ENCODE measurements around the gene ERC2. TPM values are rescaled to one million over a fixed set of nuclear protein-coding genes. Genes with fewer than 3 reads are reported as not detected.

ERC2 gene
- total RNA-seq, 1 donor from 2014 or later, result 0.35 TPM

DNA sequence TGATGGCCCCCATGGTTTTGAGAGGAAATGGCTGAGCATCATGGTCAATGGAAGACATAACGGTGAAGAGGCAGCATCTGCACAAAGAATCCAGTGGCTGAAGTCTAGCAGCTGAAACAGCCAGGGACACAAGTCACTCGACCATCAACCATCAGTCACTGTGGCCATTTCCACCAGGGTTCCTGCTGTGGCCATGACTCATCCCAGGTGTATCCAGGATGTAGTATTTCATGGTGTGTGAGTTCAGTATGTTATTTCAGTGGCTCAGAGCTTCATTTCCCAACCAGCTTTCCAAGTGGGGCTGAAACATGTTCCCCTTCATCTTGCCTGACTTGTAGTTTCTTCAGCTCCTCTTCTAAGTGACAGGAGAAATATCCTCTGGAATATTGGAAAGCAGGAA, 933.4 kb downstream of the ERC2 start:
- TF ChIP-seq, protein P1, sequence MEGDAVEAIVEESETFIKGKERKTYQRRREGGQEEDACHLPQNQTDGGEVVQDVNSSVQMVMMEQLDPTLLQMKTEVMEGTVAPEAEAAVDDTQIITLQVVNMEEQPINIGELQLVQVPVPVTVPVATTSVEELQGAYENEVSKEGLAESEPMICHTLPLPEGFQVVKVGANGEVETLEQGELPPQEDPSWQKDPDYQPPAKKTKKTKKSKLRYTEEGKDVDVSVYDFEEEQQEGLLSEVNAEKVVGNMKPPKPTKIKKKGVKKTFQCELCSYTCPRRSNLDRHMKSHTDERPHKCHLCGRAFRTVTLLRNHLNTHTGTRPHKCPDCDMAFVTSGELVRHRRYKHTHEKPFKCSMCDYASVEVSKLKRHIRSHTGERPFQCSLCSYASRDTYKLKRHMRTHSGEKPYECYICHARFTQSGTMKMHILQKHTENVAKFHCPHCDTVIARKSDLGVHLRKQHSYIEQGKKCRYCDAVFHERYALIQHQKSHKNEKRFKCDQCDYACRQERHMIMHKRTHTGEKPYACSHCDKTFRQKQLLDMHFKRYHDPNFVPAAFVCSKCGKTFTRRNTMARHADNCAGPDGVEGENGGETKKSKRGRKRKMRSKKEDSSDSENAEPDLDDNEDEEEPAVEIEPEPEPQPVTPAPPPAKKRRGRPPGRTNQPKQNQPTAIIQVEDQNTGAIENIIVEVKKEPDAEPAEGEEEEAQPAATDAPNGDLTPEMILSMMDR (IDR thresholded peaks at IDR 0.05), result no peak
- DNase-seq (ENCODE audit: extremely low spot score, unreplicated experiment), result no peak
- Mint-ChIP-seq H3K36me3 (ENCODE audit: unreplicated experiment) (no peaks in the 10 kb centered on the region), H3K27ac (ENCODE audit: unreplicated experiment) (no peak overlapping the region), H3K4me1 (ENCODE audit: unreplicated experiment) (no peaks in the 10 kb centered on the region), H3K4me3 (ENCODE audit: unreplicated experiment) (no peak overlapping the region), H3K27me3 (ENCODE audit: unreplicated experiment) (peaks cover 21% of the 10 kb centered on the region), H3K9me3 (ENCODE audit: unreplicated experiment) (no peaks in the 10 kb centered on the region)

DNA sequence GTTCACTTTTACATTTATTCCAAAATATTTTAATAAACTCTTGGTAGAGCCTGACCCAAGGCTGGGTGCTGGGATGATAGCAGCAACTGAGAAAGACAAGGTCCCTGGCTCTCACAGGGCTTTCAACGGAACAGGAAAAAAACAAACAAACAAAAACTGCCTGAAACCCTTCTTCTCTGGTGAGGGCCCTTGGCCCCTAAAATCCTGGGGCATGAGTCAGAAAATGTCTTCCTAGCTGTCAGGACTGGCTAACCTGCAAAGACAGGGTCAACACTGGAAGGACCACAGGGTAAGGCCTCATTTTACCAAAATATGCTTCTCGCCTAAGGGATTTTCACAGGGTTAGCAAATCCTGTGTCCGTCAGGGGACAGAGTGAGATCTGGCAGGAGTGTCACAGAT, 935.5 kb downstream of the ERC2 start:
- H3K4me1 Mint-ChIP-seq (ENCODE audit: unreplicated experiment), result no peaks in the 10 kb centered on the region
- TF ChIP-seq, protein P1 (IDR thresholded peaks at IDR 0.05), result no peak
- H3K9me3 Mint-ChIP-seq (ENCODE audit: unreplicated experiment), result no peaks in the 10 kb centered on the region
- H3K27ac Mint-ChIP-seq (ENCODE audit: unreplicated experiment), result no peak overlapping the region
- no peaks in the 10 kb centered on the region for H3K36me3 Mint-ChIP-seq (ENCODE audit: unreplicated experiment)
- H3K27me3 Mint-ChIP-seq (ENCODE audit: unreplicated experiment), result peaks cover 23% of the 10 kb centered on the region
- H3K4me3 Mint-ChIP-seq (ENCODE audit: unreplicated experiment), result no peak overlapping the region
- no peak for DNase-seq (ENCODE audit: extremely low spot score, unreplicated experiment)

- no peak overlapping the region for H3K4me3 Mint-ChIP-seq (ENCODE audit: unreplicated experiment)
- H3K27me3 Mint-ChIP-seq (ENCODE audit: unreplicated experiment), result peaks cover 13% of the 10 kb centered on the region
- DNase-seq (ENCODE audit: extremely low spot score, unreplicated experiment), result no peak
- H3K36me3 Mint-ChIP-seq (ENCODE audit: unreplicated experiment), result no peaks in the 10 kb centered on the region
- H3K4me1 Mint-ChIP-seq (ENCODE audit: unreplicated experiment), result no peaks in the 10 kb centered on the region
- H3K27ac Mint-ChIP-seq (ENCODE audit: unreplicated experiment), result no peak overlapping the region
- no peaks in the 10 kb centered on the region for H3K9me3 Mint-ChIP-seq (ENCODE audit: unreplicated experiment)
- TF ChIP-seq, protein P1 (IDR thresholded peaks at IDR 0.05), result no peak
Observed at GRCh38 chr3:55531321-55531720, 936.9 kb downstream of the ERC2 start.

- H3K27ac Mint-ChIP-seq (ENCODE audit: unreplicated experiment), result no peak overlapping the region
- no peak for DNase-seq (ENCODE audit: extremely low spot score, unreplicated experiment)
Observed at GRCh38 chr3:55527361-55527760, 940.9 kb downstream of the ERC2 start.

DNA sequence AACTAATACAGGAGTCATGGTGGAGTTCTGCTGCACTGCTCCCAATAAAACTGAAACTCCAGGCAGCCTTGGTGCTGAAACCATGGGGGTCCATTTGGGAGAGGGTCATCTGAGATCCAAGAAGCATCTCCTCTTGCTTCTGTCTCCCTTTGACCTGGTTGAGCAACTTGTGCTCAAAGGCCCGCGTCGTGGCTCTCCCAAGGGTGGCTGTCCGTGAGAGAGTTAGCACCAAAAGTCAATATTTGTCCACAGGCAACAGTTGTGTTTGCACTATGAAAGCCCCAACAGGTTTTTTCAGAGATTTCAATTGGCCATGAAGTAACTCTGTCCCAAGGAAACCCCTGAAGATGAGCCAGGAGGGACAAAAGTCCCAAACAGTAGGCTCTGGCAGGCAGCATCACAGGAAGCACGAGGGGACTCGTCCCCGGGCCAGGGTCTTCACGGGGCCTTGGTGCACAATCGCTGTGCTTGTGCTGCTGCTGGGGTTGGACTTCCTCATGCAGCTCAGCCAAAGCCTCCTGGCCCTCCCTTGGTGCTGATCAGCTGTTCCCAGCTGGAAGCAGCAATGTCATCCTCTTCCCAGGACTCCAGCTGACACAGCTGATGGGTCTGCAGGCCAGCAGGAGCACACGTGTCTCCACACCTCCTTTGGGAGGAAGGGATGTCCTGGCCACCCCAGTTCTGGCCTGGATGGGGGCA, 941.8 kb downstream of the ERC2 start:
- Mint-ChIP-seq H3K4me3 (ENCODE audit: unreplicated experiment) (no peak overlapping the region), H3K9me3 (ENCODE audit: unreplicated experiment) (no peaks in the 10 kb centered on the region), H3K36me3 (ENCODE audit: unreplicated experiment) (no peaks in the 10 kb centered on the region), H3K4me1 (ENCODE audit: unreplicated experiment) (peaks cover 10% of the 10 kb centered on the region), H3K27ac (ENCODE audit: unreplicated experiment) (no peak overlapping the region), H3K27me3 (ENCODE audit: unreplicated experiment) (peaks cover 13% of the 10 kb centered on the region)
- no peak for DNase-seq (ENCODE audit: extremely low spot score, unreplicated experiment)
- TF ChIP-seq, protein P1 (IDR thresholded peaks at IDR 0.05), result no peak

More at GRCh38 chr3:55527361-55527760, 940.9 kb downstream of the ERC2 start:
- no peak overlapping the region for H3K4me3 Mint-ChIP-seq (ENCODE audit: unreplicated experiment)
- peaks cover 13% of the 10 kb centered on the region for H3K27me3 Mint-ChIP-seq (ENCODE audit: unreplicated experiment)
- H3K9me3 Mint-ChIP-seq (ENCODE audit: unreplicated experiment), result no peaks in the 10 kb centered on the region
- no peaks in the 10 kb centered on the region for H3K36me3 Mint-ChIP-seq (ENCODE audit: unreplicated experiment)
- TF ChIP-seq, protein P1 (IDR thresholded peaks at IDR 0.05), result no peak
- H3K4me1 Mint-ChIP-seq (ENCODE audit: unreplicated experiment), result peaks cover 9% of the 10 kb centered on the region
